MM.1S (cell line): Measurements from ENCODE around the gene CLTB.

Source experiments
- CTCF ChIP-seq: fragments of 300-600 bp; sonication (generic); IDR thresholded peaks from 2 replicates; pipeline ENCODE4 v1.5.1; 2016; ENCODE audit warnings: antibody characterized with exemption, low read length, mixed read lengths
- EZH2 ChIP-seq: fragments of 300-600 bp; sonication (generic); optimal IDR thresholded peaks from 2 replicates; pipeline ENCODE3; 2017; ENCODE audit warnings: low read depth, mild to moderate bottlenecking, antibody characterized with exemption, low read length, mixed read lengths
- EZH2phosphoT487 ChIP-seq: fragments of 300-600 bp; sonication (generic); IDR thresholded peaks from 2 replicates; pipeline ENCODE4 v1.6.1; 2018; ENCODE audit warnings: antibody characterized with exemption, low read length

GRCh38 chr5:176432707-176433106 is 16.4 kb upstream of the CLTB start:
- no peak for TF ChIP-seq CTCF
- no peak for TF ChIP-seq EZH2
- TF ChIP-seq EZH2phosphoT487 = no peak
